HL-60 (cell line): ENCODE results near the gene PRR11.

ENCODE experiments used
- CTCF ChIP-seq: IDR thresholded peaks from one replicate; pipeline ENCODE4 v1.5.1; 2011; ENCODE audit warnings: low read length, control low read depth, inconsistent platforms; ENCODE audit not compliant: insufficient read depth
- SPI1 ChIP-seq: IDR thresholded peaks from 2 replicates; pipeline ENCODE4 v1.6.1; 2012; ENCODE audit warnings: low read depth, mild to moderate bottlenecking, borderline replicate concordance

- no peak for TF ChIP-seq CTCF
- no peak for TF ChIP-seq SPI1
Observed at GRCh38 chr17:59167571-59168001, 12.0 kb downstream of the PRR11 start.
